ENCODE results near the gene PDGFRA.

DNA sequence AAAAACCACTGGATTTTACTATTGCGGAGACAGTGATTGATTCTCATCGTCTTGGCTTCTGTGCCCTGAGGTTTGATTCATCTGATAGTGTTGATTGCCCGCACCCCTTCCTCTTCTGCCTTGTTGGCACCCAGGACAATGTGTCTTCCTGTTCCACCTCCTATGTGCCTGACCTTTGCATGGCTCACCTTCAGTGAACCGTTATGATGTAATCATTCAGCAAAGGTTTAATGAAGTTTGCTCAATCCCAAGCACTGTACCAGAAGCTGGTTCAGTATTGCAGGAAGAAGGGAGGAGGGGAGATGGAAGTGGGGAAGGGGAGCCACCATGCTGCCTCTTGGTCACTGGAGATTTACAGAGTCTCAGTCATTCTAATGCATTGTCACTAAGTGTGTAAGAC lies 36.3 kb downstream of the PDGFRA start:
- TF ChIP-seq, protein P1, sequence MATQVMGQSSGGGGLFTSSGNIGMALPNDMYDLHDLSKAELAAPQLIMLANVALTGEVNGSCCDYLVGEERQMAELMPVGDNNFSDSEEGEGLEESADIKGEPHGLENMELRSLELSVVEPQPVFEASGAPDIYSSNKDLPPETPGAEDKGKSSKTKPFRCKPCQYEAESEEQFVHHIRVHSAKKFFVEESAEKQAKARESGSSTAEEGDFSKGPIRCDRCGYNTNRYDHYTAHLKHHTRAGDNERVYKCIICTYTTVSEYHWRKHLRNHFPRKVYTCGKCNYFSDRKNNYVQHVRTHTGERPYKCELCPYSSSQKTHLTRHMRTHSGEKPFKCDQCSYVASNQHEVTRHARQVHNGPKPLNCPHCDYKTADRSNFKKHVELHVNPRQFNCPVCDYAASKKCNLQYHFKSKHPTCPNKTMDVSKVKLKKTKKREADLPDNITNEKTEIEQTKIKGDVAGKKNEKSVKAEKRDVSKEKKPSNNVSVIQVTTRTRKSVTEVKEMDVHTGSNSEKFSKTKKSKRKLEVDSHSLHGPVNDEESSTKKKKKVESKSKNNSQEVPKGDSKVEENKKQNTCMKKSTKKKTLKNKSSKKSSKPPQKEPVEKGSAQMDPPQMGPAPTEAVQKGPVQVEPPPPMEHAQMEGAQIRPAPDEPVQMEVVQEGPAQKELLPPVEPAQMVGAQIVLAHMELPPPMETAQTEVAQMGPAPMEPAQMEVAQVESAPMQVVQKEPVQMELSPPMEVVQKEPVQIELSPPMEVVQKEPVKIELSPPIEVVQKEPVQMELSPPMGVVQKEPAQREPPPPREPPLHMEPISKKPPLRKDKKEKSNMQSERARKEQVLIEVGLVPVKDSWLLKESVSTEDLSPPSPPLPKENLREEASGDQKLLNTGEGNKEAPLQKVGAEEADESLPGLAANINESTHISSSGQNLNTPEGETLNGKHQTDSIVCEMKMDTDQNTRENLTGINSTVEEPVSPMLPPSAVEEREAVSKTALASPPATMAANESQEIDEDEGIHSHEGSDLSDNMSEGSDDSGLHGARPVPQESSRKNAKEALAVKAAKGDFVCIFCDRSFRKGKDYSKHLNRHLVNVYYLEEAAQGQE (IDR thresholded peaks at IDR 0.05; ENCODE audit: borderline replicate concordance), result no peak
- TF ChIP-seq RAD21 (conservative IDR thresholded peaks at IDR 0.05) (no peak), POLR2AphosphoS5 (IDR thresholded peaks at IDR 0.05) (no peak), EP300 (conservative IDR thresholded peaks at IDR 0.05; ENCODE audit: poor library complexity, severe bottlenecking) (no peak), EZH2 (IDR thresholded peaks at IDR 0.05; ENCODE audit: borderline replicate concordance, insufficient read depth, low read length, poor library complexity, severe bottlenecking) (no peak), TAF1 (IDR thresholded peaks at IDR 0.05; ENCODE audit: low read depth) (no peak), MXI1 (conservative IDR thresholded peaks at IDR 0.05; ENCODE audit: poor library complexity, severe bottlenecking) (no peak)
- TF ChIP-seq, protein P2, sequence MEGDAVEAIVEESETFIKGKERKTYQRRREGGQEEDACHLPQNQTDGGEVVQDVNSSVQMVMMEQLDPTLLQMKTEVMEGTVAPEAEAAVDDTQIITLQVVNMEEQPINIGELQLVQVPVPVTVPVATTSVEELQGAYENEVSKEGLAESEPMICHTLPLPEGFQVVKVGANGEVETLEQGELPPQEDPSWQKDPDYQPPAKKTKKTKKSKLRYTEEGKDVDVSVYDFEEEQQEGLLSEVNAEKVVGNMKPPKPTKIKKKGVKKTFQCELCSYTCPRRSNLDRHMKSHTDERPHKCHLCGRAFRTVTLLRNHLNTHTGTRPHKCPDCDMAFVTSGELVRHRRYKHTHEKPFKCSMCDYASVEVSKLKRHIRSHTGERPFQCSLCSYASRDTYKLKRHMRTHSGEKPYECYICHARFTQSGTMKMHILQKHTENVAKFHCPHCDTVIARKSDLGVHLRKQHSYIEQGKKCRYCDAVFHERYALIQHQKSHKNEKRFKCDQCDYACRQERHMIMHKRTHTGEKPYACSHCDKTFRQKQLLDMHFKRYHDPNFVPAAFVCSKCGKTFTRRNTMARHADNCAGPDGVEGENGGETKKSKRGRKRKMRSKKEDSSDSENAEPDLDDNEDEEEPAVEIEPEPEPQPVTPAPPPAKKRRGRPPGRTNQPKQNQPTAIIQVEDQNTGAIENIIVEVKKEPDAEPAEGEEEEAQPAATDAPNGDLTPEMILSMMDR (IDR thresholded peaks at IDR 0.05; ENCODE audit: poor library complexity, severe bottlenecking), result no peak

Measured in neural cell (in vitro differentiated cells).